Psoas muscle (tissue), 8 donors: ENCODE results near the gene MPND. TPM values are rescaled to one million over a fixed set of nuclear protein-coding genes. Genes with fewer than 3 reads are reported as not detected.

Experiments
- ATAC-seq, 4 donors: fragments of 200-7000 bp; cut with Tn5 transposase; one replicate each; pipeline ENCODE4 v1.9.1; 2020; ENCODE audit warnings: moderate library complexity in 3 of 4, mild to moderate bottlenecking in 2 of 4
- DNase-seq, 2 donors: peaks; one replicate each; pipeline ENCODE4 v3.0.0-alpha.2; 2020
- H3K27ac ChIP-seq: fragments of 200-600 bp; one replicate; pipeline ENCODE4 v1.8.0; 2022
- H3K27me3 ChIP-seq, 3 donors: fragments of 200-600 bp in 1 of 3; one replicate each; pipeline versions ENCODE4 v1.6.1 to v1.8.0; 2013 to 2022; ENCODE audit warnings: low read length in 2 of 3, mild to moderate bottlenecking in 2 of 3, moderate library complexity in 1 of 3; ENCODE audit not compliant: insufficient read depth in 3 of 3
- H3K36me3 ChIP-seq, 2 donors: fragments of 200-600 bp in 1 of 2; one replicate each; pipeline versions ENCODE4 v1.6.1 to v1.8.0; 2013 to 2022; ENCODE audit warnings: low read depth in 1 of 2, mild to moderate bottlenecking in 1 of 2, moderate library complexity in 1 of 2; ENCODE audit not compliant: insufficient read depth in 1 of 2
- H3K4me1 ChIP-seq: fragments of 200-600 bp; one replicate; pipeline ENCODE4 v1.8.0; 2022
- H3K4me3 ChIP-seq: fragments of 200-600 bp; one replicate; pipeline ENCODE4 v1.8.0; 2022; ENCODE audit warnings: mild to moderate bottlenecking
- H3K9me3 ChIP-seq: fragments of 200-600 bp; one replicate; pipeline ENCODE4 v1.8.0; 2022
- WGBS, 3 donors: extraction: QIAGEN DNeasy Blood & Tissue Kit; methylation state at CpG; one replicate each; pipeline versions ENCODE4 v1.1.6 to v1.1.7; 2013; 5-methylcytosine and 5-hydroxymethylcytosine counted together
- intact Hi-C, 2 donors: fragments of 100-400 bp; cut with DNase I; formaldehyde crosslinking; loops; one replicate each; pipeline versions ENCODE4 v1.11.0 to v1.14.2; 2022
- polyA plus RNA-seq, 3 donors: library from polyadenylated mRNA; stranded (reverse); fragments of 200-250 nt; gene quantifications; one replicate each; pipeline ENCODE4 v1.2.3, GENCODE V29; 2013
- total RNA-seq, 4 donors: library from RNA; stranded (reverse); fragmentation: NEBNext Ultra II Directional in 2 of 4; extraction: Animal tissue kit (Norgen Biotek cat#: 25700) in 2 of 4; gene quantifications; one replicate each; pipeline versions ENCODE4 v1.2.1 to v1.2.4, GENCODE V29; 2021 to 2023
- TF ChIP-seq, protein P1 (sequence below): fragments of 200-600 bp; IDR thresholded peaks from one replicate; pipeline ENCODE4 v1.8.0; 2022; ENCODE audit warnings: antibody characterized with exemption
- donor health status: healthy with polysubstance abuse.
- donor health status: DM: no; HTN: no; CAD: no; lungs with moderate emphysema.
- donor health status: Bipolar disorder and iron deficiency.
- donor health status: healthy.
- donor health status: DM: yes; HTN: yes; CAD: no.
- donor health status: DM: no; HTN: no; CAD: no.
- donor health status: DM: no; HTN: no; CAD: no.
- donor health status: DM: yes; HTN: yes; CAD: no.

Gene MPND
- total and polyA plus RNA-seq, 7 donors = 7.4 to 16.4 (median 10.3) TPM

GRCh38 chr19:4298810-4299550, 44.4 kb upstream of the MPND start:
- H3K4me3 ChIP-seq = no peak overlapping the region
- H3K27me3 ChIP-seq = peaks cover 0 to 18% (median 4%) of the 10 kb centered on the region in 3 donors
- no peak overlapping the region for H3K27ac ChIP-seq
- H3K9me3 ChIP-seq = no peaks in the 10 kb centered on the region
- ATAC-seq (no peak), DNase-seq (no peak)
- TF ChIP-seq, protein P1, sequence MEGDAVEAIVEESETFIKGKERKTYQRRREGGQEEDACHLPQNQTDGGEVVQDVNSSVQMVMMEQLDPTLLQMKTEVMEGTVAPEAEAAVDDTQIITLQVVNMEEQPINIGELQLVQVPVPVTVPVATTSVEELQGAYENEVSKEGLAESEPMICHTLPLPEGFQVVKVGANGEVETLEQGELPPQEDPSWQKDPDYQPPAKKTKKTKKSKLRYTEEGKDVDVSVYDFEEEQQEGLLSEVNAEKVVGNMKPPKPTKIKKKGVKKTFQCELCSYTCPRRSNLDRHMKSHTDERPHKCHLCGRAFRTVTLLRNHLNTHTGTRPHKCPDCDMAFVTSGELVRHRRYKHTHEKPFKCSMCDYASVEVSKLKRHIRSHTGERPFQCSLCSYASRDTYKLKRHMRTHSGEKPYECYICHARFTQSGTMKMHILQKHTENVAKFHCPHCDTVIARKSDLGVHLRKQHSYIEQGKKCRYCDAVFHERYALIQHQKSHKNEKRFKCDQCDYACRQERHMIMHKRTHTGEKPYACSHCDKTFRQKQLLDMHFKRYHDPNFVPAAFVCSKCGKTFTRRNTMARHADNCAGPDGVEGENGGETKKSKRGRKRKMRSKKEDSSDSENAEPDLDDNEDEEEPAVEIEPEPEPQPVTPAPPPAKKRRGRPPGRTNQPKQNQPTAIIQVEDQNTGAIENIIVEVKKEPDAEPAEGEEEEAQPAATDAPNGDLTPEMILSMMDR = no peak
- WGBS, 3 donors = 79 to 87% (median 80%) methylated on average over 8 of the region's 8 CpGs
- intact Hi-C loops = no loop called here
- no peaks in the 10 kb centered on the region for H3K4me1 ChIP-seq
- no peaks in the 10 kb centered on the region for H3K36me3 ChIP-seq

DNA sequence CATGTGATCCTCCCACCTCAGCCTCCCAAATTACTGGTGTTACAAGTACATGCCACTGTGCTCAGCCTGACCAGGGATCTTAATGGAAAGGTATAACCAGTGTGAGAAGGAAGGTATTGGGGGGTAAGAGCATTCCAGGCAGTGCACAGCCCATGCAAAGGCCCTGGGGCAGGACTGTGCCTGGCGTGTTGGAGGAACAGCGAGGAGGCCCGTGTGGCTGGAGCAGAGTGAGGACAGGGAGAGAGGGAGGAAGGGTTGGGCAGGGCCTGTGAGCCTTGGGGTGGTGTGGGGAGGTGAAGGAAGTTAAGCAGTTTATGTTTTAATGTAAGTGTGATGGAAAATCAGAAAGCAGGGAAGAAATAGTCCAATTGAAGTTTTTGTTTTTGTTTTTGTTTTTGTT, 42.8 kb upstream of the MPND start:
- DNase-seq = no peak
- ATAC-seq = no peak
- intact Hi-C loops = no loop called here
- no peaks in the 10 kb centered on the region for H3K36me3 ChIP-seq
- H3K4me1 ChIP-seq = no peaks in the 10 kb centered on the region
- no peaks in the 10 kb centered on the region for H3K9me3 ChIP-seq
- peaks cover 0 to 28% (median 9%) of the 10 kb centered on the region in 3 donors for H3K27me3 ChIP-seq
- WGBS, 3 donors = 92 to 94% (median 92%) methylated on average over 3 of the region's 3 CpGs
- TF ChIP-seq, protein P1 = no peak
- no peak overlapping the region for H3K4me3 ChIP-seq
- H3K27ac ChIP-seq = no peak overlapping the region

- no peaks in the 10 kb centered on the region for H3K36me3 ChIP-seq
- WGBS, 3 donors = 45 to 57% (median 49%) methylated on average over 13 of the region's 13 CpGs
- intact Hi-C loops = no loop called here
Measured at GRCh38 chr19:4301590-4302242, 41.6 kb upstream of the MPND start.

GRCh38 chr19:4302243-4302640, 41.1 kb upstream of the MPND start, which contains the start of gene TMIGD2:
Gene TMIGD2, minus strand, starts transcription at chr19:4302389. Its CDS starts 4 bp downstream, at chr19:4302385.
- 56 to 74% (median 63%) methylated on average over 7 to 8 of the region's 8 CpGs for WGBS, 3 donors
- no peak within 1 kb of the TSS for H3K4me3 ChIP-seq
- no peak within 1 kb of the TSS for H3K27ac ChIP-seq
- intact Hi-C loops = no loop called here
- H3K36me3 ChIP-seq = no peaks in the 10 kb centered on the region
- DNase-seq = no peak
- peaks cover 0 to 31% (median 8%) of the 10 kb centered on the region in 3 donors for H3K27me3 ChIP-seq
- H3K9me3 ChIP-seq = no peaks in the 10 kb centered on the region
- TF ChIP-seq, protein P1 = no peak
- ATAC-seq = no peak
- no peaks in the 10 kb centered on the region for H3K4me1 ChIP-seq

More at GRCh38 chr19:4301590-4302242, 41.6 kb upstream of the MPND start:
- Histone ChIP-seq H3K4me3 (no peak overlapping the region), H3K4me1 (no peaks in the 10 kb centered on the region), H3K27me3 (peaks cover 0 to 27% (median 7%) of the 10 kb centered on the region in 3 donors), H3K9me3 (no peaks in the 10 kb centered on the region), H3K27ac (no peak overlapping the region)
- TF ChIP-seq, protein P1 = no peak
- ATAC-seq = no peak
- no peak for DNase-seq
